Stimulated activated CD8-positive, alpha-beta memory T cell treated with anti-CD3 and anti-CD28 coated beads, Interleukin-15, amount 100 ng/mL, for 24 hours (primary cell): Measurements from ENCODE around the gene INTS1.

ENCODE experiments used
- DNase-seq: peaks from one replicate; pipeline ENCODE4 v3.0.0-alpha.2; 2020; ENCODE audit warnings: low read depth

Gene INTS1

GRCh38 chr7:1488016-1488415, 16.2 kb downstream of the INTS1 start:
- DNase-seq, result no peak

GRCh38 chr7:1487466-1487865, 16.7 kb downstream of the INTS1 start:
- no peak for DNase-seq

GRCh38 chr7:1486571-1486970, 17.6 kb downstream of the INTS1 start:
- no peak for DNase-seq

- no peak for DNase-seq
Measured at GRCh38 chr7:1485156-1485555, 19.0 kb downstream of the INTS1 start.

- no peak for DNase-seq
Measured at GRCh38 chr7:1484569-1484968, 19.6 kb downstream of the INTS1 start.

- DNase-seq, result no peak
Measured at GRCh38 chr7:1483536-1484505, 20.4 kb downstream of the INTS1 start.

GRCh38 chr7:1483079-1483478, 21.1 kb downstream of the INTS1 start:
- DNase-seq, result no peak

GRCh38 chr7:1481300-1481699, 22.9 kb downstream of the INTS1 start:
- no peak for DNase-seq

GRCh38 chr7:1480670-1481069, 23.5 kb downstream of the INTS1 start:
- DNase-seq, result no peak

- no peak for DNase-seq
Measured at GRCh38 chr7:1479287-1479686, 24.9 kb downstream of the INTS1 start.

GRCh38 chr7:1478480-1478879, 25.7 kb downstream of the INTS1 start:
- DNase-seq, result no peak

GRCh38 chr7:1476859-1477258, 27.3 kb downstream of the INTS1 start:
- DNase-seq, result no peak

GRCh38 chr7:1475991-1476390, 28.2 kb downstream of the INTS1 start:
- DNase-seq, result no peak

GRCh38 chr7:1475393-1475792, 28.8 kb downstream of the INTS1 start:
- DNase-seq, result no peak

- no peak for DNase-seq
Measured at GRCh38 chr7:1474736-1475135, 29.5 kb downstream of the INTS1 start.

GRCh38 chr7:1473864-1474512, 30.2 kb downstream of the INTS1 start:
- peak; percentile 69 for DNase-seq

GRCh38 chr7:1470901-1471300, 33.3 kb downstream of the INTS1 start:
- no peak for DNase-seq

- DNase-seq, result no peak
Measured at GRCh38 chr7:1468643-1469298, 35.4 kb downstream of the INTS1 start.

- no peak for DNase-seq
Measured at GRCh38 chr7:1468203-1468602, 36.0 kb downstream of the INTS1 start.

- DNase-seq, result no peak
Measured at GRCh38 chr7:1466524-1467271, 37.5 kb downstream of the INTS1 start.

GRCh38 chr7:1464694-1465093, 39.5 kb downstream of the INTS1 start:
- no peak for DNase-seq

- no peak for DNase-seq
Measured at GRCh38 chr7:1463676-1464223, 40.4 kb downstream of the INTS1 start.
